ENCODE data around the gene GINS2. TPM values are rescaled to one million over a fixed set of nuclear protein-coding genes. Genes with fewer than 3 reads are reported as not detected.

The GINS2 gene
- total RNA-seq, 1 donor from 2014 or later: 39.9 TPM

DNA sequence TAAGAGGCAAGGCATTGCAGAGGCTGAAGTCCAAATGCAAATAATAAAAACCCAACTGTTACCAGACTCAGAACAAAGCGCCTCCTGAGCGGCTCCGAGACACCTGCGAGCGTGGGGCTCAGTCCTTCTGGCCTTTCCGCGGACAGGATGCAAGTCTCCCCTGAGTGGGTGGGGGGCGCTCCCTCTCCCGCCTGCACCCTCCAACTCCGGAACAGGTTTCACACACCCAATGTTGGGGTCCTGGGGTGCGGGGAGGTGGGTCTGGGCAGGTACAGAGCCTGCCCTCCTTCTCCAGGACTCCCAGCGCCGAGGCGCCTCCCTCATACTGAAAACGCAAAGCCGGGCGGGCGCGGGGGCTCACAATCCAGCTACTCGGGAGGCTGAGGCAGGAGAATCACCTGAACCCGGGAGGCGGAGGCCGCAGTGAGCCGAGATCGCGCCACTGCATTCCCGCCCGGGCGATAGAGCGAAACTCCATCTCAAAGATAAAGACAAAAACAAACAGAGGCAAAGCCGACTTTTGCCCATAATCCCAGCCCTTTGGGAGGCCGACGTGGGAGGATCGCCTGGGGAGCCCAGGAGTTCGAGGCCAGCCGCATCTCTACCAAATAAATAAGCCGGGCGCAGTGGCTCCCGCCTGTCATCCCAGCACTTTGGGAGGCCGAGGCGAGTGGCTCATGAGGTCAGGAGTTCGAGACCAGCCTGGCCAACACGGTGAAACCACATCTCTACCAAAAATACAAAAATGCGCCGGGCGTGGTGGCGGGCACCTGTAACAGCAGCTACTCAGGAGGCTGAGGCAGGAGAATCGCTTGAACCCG, 893 bp downstream of the GINS2 start:
- no peak for DNase-seq (ENCODE audit: extremely low spot score, unreplicated experiment)
- TF ChIP-seq, protein P1, sequence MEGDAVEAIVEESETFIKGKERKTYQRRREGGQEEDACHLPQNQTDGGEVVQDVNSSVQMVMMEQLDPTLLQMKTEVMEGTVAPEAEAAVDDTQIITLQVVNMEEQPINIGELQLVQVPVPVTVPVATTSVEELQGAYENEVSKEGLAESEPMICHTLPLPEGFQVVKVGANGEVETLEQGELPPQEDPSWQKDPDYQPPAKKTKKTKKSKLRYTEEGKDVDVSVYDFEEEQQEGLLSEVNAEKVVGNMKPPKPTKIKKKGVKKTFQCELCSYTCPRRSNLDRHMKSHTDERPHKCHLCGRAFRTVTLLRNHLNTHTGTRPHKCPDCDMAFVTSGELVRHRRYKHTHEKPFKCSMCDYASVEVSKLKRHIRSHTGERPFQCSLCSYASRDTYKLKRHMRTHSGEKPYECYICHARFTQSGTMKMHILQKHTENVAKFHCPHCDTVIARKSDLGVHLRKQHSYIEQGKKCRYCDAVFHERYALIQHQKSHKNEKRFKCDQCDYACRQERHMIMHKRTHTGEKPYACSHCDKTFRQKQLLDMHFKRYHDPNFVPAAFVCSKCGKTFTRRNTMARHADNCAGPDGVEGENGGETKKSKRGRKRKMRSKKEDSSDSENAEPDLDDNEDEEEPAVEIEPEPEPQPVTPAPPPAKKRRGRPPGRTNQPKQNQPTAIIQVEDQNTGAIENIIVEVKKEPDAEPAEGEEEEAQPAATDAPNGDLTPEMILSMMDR (conservative IDR thresholded peaks at IDR 0.05): no peak
- peaks cover 10% of the 10 kb centered on the region for H3K36me3 Mint-ChIP-seq
- H3K9me3 Mint-ChIP-seq: no peaks in the 10 kb centered on the region
- H3K27me3 Mint-ChIP-seq: peaks cover 4% of the 10 kb centered on the region
- H3K4me1 Mint-ChIP-seq (ENCODE audit: unreplicated experiment): peaks cover 29% of the 10 kb centered on the region
- peak overlapping the region; percentile 85 for H3K4me3 Mint-ChIP-seq
- H3K27ac Mint-ChIP-seq: no peak overlapping the region

GRCh38 chr16:85686912-85687591, 1.7 kb downstream of the GINS2 start:
- peak overlapping the region; percentile 85 for H3K4me3 Mint-ChIP-seq
- no peak overlapping the region for H3K27ac Mint-ChIP-seq
- no peaks in the 10 kb centered on the region for H3K9me3 Mint-ChIP-seq
- peaks cover 11% of the 10 kb centered on the region for H3K36me3 Mint-ChIP-seq
- peaks cover 4% of the 10 kb centered on the region for H3K27me3 Mint-ChIP-seq
- TF ChIP-seq, protein P1 (conservative IDR thresholded peaks at IDR 0.05): no peak
- DNase-seq (ENCODE audit: extremely low spot score, unreplicated experiment): no peak
- H3K4me1 Mint-ChIP-seq (ENCODE audit: unreplicated experiment): peaks cover 29% of the 10 kb centered on the region

DNA sequence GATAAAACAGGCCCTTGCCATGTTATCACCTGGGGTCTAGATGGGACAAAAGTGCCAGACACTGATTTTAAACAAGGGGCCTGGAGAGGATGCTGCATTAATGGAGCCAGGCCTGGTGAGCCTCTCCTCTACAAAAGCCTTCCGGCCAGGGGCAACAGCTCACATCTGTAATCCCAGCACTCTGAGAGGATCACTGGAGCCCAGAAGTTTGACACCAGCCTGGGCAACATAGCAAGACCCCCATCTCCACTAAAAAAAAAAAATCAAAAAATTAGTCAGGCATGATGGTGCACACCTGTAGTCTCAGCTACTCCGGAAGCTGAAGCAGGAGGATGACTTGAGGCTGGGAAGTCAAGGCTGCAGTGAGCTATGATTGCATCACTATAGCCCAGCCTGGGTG, 3.5 kb downstream of the GINS2 start:
- H3K4me3 Mint-ChIP-seq: no peak overlapping the region

DNA sequence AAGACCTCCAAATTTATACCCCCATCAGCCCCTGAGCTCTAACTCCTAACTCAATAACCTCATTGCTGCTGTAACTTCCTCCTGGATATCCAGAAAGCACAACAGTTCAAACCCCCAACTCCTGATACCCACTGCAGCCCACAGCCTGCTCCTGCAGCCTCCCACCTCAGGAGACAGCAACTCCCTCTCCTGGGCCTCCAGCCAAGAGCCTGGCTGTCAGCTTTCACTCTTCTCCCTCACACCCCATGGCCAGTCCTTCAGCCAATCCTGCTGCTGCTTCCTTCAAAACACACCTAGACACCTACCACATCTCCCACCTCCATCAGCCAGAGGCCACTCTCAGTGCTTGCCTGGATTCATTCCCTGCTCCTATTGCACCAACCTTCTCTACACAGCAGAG, 5.4 kb downstream of the GINS2 start:
- Mint-ChIP-seq H3K4me1 (ENCODE audit: unreplicated experiment) (peaks cover 20% of the 10 kb centered on the region), H3K4me3 (no peak overlapping the region), H3K36me3 (peaks cover 16% of the 10 kb centered on the region), H3K9me3 (no peaks in the 10 kb centered on the region), H3K27me3 (no peaks in the 10 kb centered on the region), H3K27ac (peak overlapping the region; percentile 7)
- no peak for DNase-seq (ENCODE audit: extremely low spot score, unreplicated experiment)
- TF ChIP-seq, protein P1 (conservative IDR thresholded peaks at IDR 0.05): no peak

More for the DNA sequence above, 3.5 kb downstream of the GINS2 start:
- Mint-ChIP-seq H3K36me3 (peaks cover 11% of the 10 kb centered on the region), H3K27ac (no peak overlapping the region), H3K4me1 (ENCODE audit: unreplicated experiment) (peaks cover 23% of the 10 kb centered on the region), H3K27me3 (no peaks in the 10 kb centered on the region), H3K9me3 (no peaks in the 10 kb centered on the region)
- DNase-seq (ENCODE audit: extremely low spot score, unreplicated experiment): no peak
- TF ChIP-seq, protein P1 (conservative IDR thresholded peaks at IDR 0.05): no peak

DNA sequence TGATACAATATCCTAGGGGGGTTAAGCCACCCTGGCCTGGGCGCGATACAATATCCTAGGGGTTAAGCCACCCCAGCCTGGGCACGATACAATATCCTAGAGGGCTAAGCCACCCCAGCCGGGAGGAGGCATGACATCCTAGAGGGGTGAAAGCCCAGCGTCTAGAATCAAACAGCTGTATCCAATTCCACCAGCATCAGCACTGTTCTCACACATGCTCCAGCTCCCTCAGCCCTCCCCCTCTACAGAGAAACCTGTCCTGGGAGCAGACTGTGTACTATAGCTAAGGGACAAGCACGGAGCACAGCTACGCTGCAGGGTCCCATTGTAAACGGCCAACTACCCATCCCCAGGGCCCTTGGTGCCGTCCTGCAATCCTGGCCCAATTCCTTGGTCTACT, 6.2 kb downstream of the GINS2 start:
- Mint-ChIP-seq H3K4me1 (ENCODE audit: unreplicated experiment) (peaks cover 18% of the 10 kb centered on the region), H3K27me3 (no peaks in the 10 kb centered on the region), H3K9me3 (no peaks in the 10 kb centered on the region), H3K4me3 (no peak overlapping the region), H3K36me3 (peaks cover 16% of the 10 kb centered on the region), H3K27ac (no peak overlapping the region)
- TF ChIP-seq, protein P1 (conservative IDR thresholded peaks at IDR 0.05): no peak
- DNase-seq (ENCODE audit: extremely low spot score, unreplicated experiment): no peak
